ENCODE measurements around the gene CLEC4E. TPM values are rescaled to one million over a fixed set of nuclear protein-coding genes. Genes with fewer than 3 reads are reported as not detected.

CLEC4E gene
- total and polyA plus RNA-seq, 2 of the 13 experiments (the other 11 are each of a cell fraction or from before 2014, with no cell fraction given), result not detected

DNA sequence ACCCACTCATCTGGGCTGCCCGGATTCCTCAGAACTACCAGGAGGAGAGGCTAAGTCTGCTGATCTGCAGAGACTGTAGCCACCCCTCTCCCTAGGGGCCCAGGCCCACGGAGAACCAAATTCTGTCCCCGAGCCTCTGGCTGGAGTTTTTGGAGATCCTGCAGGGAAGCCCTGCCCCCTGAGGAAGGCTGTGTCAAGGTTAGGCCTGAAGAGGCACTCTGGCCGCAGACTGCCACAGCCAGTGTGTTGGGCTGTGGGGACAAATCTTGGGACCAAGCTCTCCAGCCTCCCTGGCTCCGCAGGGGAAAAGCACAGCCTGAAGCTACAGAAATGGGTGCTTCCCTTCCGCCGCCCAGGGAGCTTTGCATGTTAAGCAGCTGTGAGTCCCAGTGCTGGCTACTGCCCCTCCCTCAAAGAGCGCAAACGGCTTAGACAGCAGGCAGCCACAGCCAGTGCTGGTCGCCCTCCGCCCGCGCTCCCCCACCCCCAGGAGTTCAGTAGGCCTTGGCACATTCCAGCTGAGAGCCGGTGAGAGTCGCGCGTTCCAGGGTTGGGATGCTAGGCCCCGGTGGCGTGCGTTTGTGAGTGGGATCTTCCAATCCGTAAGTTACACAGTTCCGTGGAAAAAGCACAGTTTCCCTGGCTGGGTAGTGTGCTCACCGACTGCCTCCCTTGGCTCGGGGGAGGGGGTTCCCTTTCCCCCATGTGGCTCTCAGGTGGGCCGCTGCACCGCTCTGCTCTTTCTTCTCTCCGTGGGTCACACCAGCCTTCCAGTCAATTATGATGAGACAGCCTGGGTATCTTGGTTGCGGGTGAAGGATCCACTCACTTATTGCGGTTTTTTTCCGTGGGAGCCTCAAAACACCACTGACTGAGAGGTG, 13.2 kb downstream of the CLEC4E start:
- H3K9ac ChIP-seq (ENCODE audit: insufficient read depth, low read depth, low read length), result no peak overlapping the region
- WGBS (ENCODE audit: low lambda C conversion rate), result 57% methylated on average over 10 of the region's 30 CpGs
- no peaks in the 10 kb centered on the region for H3K79me2 ChIP-seq (ENCODE audit: insufficient read depth, low read length)
- H2AFZ ChIP-seq (ENCODE audit: low read length), result no peak overlapping the region
- BruUV-seq (replicated peaks), result no TSS peak
- intact Hi-C loops (cut with micrococcal nuclease; ENCODE audit: unreplicated experiment), result no loop called here
- H3K27ac ChIP-seq (ENCODE audit: extremely low read length, insufficient read depth, low read length), result no peak overlapping the region
- CTCF ChIA-PET (ENCODE audit: low intra/inter-chr PET ratio, low total read pairs), result no interaction called here
- DNase-seq (ENCODE audit: low spot score) (no peak), ATAC-seq (no peak), FAIRE-seq (no peak)
- POLR2A ChIA-PET, result no interaction called here
- in situ Hi-C loops (cut with HindIII; ENCODE audit: extremely low pct_ligation_motif_present, low pct_unique_long_range_greater_than_20kb), result no loop called here
- no peaks in the 10 kb centered on the region for H3K9me3 ChIP-seq (ENCODE audit: low read length)
- no peak overlapping the region for H3K4me2 ChIP-seq (ENCODE audit: low read depth, low read length)
- H3K36me3 ChIP-seq (replicated peaks in 1 of 2; ENCODE audit: control insufficient read depth in 1 of 2, insufficient read depth in 2 of 2, low read length in 2 of 2), result no peaks in the 10 kb centered on the region
- H3K4me1 ChIP-seq (ENCODE audit: insufficient read depth, low read length), result no peaks in the 10 kb centered on the region
- no peak overlapping the region for H3K4me3 ChIP-seq (replicated peaks in 1 of 3; ENCODE audit: insufficient read depth in 1 of 3, low read depth in 2 of 3, low read length in 3 of 3)
- peaks cover 0 to 13% of the 10 kb centered on the region in 2 experiments; a peak in 2 of 5 replicates for H3K27me3 ChIP-seq (ENCODE audit: control insufficient read depth in 1 of 2, insufficient read depth in 2 of 2, low read length in 2 of 2)
- no peaks in the 10 kb centered on the region for H4K20me1 ChIP-seq (ENCODE audit: insufficient read depth, low read length)
- TF ChIP-seq, protein P1, sequence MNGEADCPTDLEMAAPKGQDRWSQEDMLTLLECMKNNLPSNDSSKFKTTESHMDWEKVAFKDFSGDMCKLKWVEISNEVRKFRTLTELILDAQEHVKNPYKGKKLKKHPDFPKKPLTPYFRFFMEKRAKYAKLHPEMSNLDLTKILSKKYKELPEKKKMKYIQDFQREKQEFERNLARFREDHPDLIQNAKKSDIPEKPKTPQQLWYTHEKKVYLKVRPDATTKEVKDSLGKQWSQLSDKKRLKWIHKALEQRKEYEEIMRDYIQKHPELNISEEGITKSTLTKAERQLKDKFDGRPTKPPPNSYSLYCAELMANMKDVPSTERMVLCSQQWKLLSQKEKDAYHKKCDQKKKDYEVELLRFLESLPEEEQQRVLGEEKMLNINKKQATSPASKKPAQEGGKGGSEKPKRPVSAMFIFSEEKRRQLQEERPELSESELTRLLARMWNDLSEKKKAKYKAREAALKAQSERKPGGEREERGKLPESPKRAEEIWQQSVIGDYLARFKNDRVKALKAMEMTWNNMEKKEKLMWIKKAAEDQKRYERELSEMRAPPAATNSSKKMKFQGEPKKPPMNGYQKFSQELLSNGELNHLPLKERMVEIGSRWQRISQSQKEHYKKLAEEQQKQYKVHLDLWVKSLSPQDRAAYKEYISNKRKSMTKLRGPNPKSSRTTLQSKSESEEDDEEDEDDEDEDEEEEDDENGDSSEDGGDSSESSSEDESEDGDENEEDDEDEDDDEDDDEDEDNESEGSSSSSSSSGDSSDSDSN (CRISPR knock-in tag; IDR thresholded peaks at IDR 0.05), result no peak
- TF ChIP-seq ZSCAN20 (CRISPR knock-in tag; IDR thresholded peaks at IDR 0.05; ENCODE audit: borderline replicate concordance), result no peak
- no peak for TF ChIP-seq HIVEP1 (CRISPR knock-in tag; IDR thresholded peaks at IDR 0.05)
- no peak for TF ChIP-seq ZSCAN21 (CRISPR knock-in tag; IDR thresholded peaks at IDR 0.05; ENCODE audit: borderline replicate concordance)
- TF ChIP-seq, protein P2, sequence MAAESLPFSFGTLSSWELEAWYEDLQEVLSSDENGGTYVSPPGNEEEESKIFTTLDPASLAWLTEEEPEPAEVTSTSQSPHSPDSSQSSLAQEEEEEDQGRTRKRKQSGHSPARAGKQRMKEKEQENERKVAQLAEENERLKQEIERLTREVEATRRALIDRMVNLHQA (CRISPR knock-in tag; IDR thresholded peaks at IDR 0.05), result no peak
- TF ChIP-seq SRSF9 (IDR thresholded peaks at IDR 0.05; ENCODE audit: borderline replicate concordance, insufficient read depth, low read depth, low read length, poor library complexity, severe bottlenecking), result no peak
- no peak for TF ChIP-seq RARG (CRISPR knock-in tag; IDR thresholded peaks at IDR 0.05; ENCODE audit: low read depth)
- TF ChIP-seq, protein P3, sequence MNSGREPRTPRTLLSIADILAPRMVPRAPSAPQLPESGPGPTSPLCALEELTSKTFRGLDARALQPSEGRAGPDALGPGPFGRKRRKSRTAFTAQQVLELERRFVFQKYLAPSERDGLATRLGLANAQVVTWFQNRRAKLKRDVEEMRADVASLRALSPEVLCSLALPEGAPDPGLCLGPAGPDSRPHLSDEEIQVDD (CRISPR knock-in tag; IDR thresholded peaks at IDR 0.05; ENCODE audit: borderline replicate concordance), result no peak
- TF ChIP-seq GATAD2A (CRISPR knock-in tag; IDR thresholded peaks at IDR 0.05), result no peak
- no peak for TF ChIP-seq ZNF143 (CRISPR knock-in tag; IDR thresholded peaks at IDR 0.05)
- TF ChIP-seq, protein P4, sequence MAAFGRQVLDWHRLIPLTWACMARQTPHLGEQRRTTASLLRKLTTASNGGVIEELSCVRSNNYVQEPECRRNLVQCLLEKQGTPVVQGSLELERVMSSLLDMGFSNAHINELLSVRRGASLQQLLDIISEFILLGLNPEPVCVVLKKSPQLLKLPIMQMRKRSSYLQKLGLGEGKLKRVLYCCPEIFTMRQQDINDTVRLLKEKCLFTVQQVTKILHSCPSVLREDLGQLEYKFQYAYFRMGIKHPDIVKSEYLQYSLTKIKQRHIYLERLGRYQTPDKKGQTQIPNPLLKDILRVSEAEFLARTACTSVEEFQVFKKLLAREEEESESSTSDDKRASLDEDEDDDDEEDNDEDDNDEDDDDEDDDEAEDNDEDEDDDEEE (CRISPR knock-in tag; IDR thresholded peaks at IDR 0.05), result no peak
- TF ChIP-seq, protein P5, sequence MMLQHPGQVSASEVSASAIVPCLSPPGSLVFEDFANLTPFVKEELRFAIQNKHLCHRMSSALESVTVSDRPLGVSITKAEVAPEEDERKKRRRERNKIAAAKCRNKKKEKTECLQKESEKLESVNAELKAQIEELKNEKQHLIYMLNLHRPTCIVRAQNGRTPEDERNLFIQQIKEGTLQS (CRISPR knock-in tag; IDR thresholded peaks at IDR 0.05), result no peak
- TF ChIP-seq AGO2 (optimal IDR thresholded peaks at IDR 0.05; ENCODE audit: low read depth, low read length), result no peak
- no peak for TF ChIP-seq FLYWCH1 (CRISPR knock-in tag; IDR thresholded peaks at IDR 0.05)
- TF ChIP-seq, protein P6, sequence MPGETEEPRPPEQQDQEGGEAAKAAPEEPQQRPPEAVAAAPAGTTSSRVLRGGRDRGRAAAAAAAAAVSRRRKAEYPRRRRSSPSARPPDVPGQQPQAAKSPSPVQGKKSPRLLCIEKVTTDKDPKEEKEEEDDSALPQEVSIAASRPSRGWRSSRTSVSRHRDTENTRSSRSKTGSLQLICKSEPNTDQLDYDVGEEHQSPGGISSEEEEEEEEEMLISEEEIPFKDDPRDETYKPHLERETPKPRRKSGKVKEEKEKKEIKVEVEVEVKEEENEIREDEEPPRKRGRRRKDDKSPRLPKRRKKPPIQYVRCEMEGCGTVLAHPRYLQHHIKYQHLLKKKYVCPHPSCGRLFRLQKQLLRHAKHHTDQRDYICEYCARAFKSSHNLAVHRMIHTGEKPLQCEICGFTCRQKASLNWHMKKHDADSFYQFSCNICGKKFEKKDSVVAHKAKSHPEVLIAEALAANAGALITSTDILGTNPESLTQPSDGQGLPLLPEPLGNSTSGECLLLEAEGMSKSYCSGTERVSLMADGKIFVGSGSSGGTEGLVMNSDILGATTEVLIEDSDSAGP (CRISPR knock-in tag; IDR thresholded peaks at IDR 0.05; ENCODE audit: borderline replicate concordance), result no peak
- no peak for TF ChIP-seq ZNF224 (CRISPR knock-in tag; IDR thresholded peaks at IDR 0.05)
